ENCODE measurements around the gene DDR1.

DNA sequence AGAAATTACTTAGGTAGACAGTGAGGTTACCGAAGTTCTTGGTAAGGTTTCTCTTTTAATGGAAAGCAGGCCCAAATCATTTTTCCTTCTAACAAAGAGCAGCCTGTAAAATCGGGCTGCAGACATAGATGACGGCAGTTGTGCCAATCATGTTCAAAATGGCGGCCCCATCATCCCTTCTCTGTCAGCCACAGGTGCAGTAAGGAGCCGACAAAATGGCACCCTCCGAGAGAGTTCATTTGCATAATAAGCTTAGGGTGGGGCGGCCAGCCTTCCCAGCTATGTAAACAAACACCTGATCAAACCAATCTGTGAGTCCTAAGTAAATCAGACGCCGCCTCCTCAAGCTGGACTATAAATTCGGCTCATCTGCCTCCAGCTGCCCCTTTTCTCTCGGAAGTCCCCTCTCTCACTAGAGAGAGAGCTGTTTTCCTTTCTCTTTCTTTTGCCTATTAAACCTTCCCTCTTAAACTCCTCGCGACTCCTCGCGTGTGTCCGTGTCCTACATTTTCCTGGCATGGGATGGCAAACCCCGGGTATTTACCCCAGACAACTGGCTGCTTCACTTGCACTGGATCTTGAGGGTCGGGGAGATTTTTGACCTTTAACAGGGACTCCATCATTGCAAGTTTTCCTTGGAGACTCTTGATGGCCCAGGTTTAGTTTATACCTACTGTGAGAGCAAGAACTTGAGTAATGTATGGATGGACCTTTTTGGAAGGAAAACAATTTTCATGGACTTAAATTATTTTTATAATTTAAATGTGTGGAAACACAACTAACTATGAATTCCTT lies 8.9 kb upstream of the DDR1 start:
- no peak for TF ChIP-seq POLR2AphosphoS5 (IDR thresholded peaks at IDR 0.05)
- TF ChIP-seq, protein P1, sequence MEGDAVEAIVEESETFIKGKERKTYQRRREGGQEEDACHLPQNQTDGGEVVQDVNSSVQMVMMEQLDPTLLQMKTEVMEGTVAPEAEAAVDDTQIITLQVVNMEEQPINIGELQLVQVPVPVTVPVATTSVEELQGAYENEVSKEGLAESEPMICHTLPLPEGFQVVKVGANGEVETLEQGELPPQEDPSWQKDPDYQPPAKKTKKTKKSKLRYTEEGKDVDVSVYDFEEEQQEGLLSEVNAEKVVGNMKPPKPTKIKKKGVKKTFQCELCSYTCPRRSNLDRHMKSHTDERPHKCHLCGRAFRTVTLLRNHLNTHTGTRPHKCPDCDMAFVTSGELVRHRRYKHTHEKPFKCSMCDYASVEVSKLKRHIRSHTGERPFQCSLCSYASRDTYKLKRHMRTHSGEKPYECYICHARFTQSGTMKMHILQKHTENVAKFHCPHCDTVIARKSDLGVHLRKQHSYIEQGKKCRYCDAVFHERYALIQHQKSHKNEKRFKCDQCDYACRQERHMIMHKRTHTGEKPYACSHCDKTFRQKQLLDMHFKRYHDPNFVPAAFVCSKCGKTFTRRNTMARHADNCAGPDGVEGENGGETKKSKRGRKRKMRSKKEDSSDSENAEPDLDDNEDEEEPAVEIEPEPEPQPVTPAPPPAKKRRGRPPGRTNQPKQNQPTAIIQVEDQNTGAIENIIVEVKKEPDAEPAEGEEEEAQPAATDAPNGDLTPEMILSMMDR (IDR thresholded peaks at IDR 0.05): no peak
- TF ChIP-seq POLR2A (IDR thresholded peaks at IDR 0.05): no peak
- TF ChIP-seq EP300 (IDR thresholded peaks at IDR 0.05): no peak

All from gastroesophageal sphincter (tissue), 3 donors.